PC-9 (cell line): ENCODE data around the gene TRAPPC12. TPM values are rescaled to one million over a fixed set of nuclear protein-coding genes. Genes with fewer than 3 reads are reported as not detected.

Source experiments
- BruUV-seq: library from RNA; stranded (reverse); fragments of 400-500 nt; replicated peaks from 2 replicates; lab custom pipeline; 2021; lab: Mats Ljungman, UMichigan
- CTCF ChIA-PET: fragments of 300-600 bp; sonication (Branson Sonifier 250); formaldehyde crosslinking; loops from one replicate; lab custom pipeline; 2022; ENCODE audit warnings: antibody characterized with exemption; lab: Charles Lee
- POLR2A ChIA-PET: fragments of 300-600 bp; sonication (Branson Sonifier 250); formaldehyde crosslinking; loops from one replicate; lab custom pipeline; 2022; ENCODE audit warnings: antibody characterized with exemption; ENCODE audit not compliant: unreplicated experiment; lab: Charles Lee
- DNase-seq, 2 experiments: peaks; one replicate each; pipeline versions ENCODE4 v3.0.0 to v3.0.0-alpha.2; 2015 to 2022; ENCODE audit warnings: mixed read lengths in 1 of 2
- H2AFZ ChIP-seq: fragments of 200-600 bp; sonication (generic); 2 replicates; pipeline ENCODE4 v1.8.1; 2017; ENCODE audit warnings: antibody characterized with exemption
- H3F3A ChIP-seq: fragments of 200-600 bp; sonication (generic); 2 replicates; pipeline ENCODE4 v1.8.1; 2017; ENCODE audit warnings: antibody characterized with exemption, mild to moderate bottlenecking, low read depth; ENCODE audit not compliant: insufficient read depth
- H3K27ac ChIP-seq: fragments of 200-600 bp; sonication (generic); 2 replicates; pipeline ENCODE4 v1.6.1; 2016; ENCODE audit warnings: mixed run types
- H3K27me3 ChIP-seq: fragments of 200-600 bp; sonication (generic); 2 replicates; pipeline ENCODE4 v1.6.1; 2016; ENCODE audit warnings: low read depth, mixed run types; ENCODE audit not compliant: insufficient read depth
- H3K36me3 ChIP-seq: fragments of 200-600 bp; sonication (generic); 2 replicates; pipeline ENCODE4 v1.6.1; 2016; ENCODE audit warnings: low read depth, mixed run types
- H3K4me1 ChIP-seq: fragments of 200-600 bp; sonication (generic); replicated peaks from 2 replicates; pipeline ENCODE4 v1.6.1; 2016; ENCODE audit warnings: mixed run types; ENCODE audit not compliant: insufficient read depth
- H3K4me2 ChIP-seq: fragments of 200-600 bp; sonication (generic); 2 replicates; pipeline ENCODE4 v1.6.1; 2017; ENCODE audit warnings: mixed run types
- H3K4me3 ChIP-seq: fragments of 200-600 bp; sonication (generic); 2 replicates; pipeline ENCODE4 v1.6.1; 2016; ENCODE audit warnings: mixed run types
- H3K79me2 ChIP-seq: fragments of 200-600 bp; sonication (generic); 2 replicates; pipeline ENCODE4 v1.6.1; 2017; ENCODE audit warnings: low read depth, mixed run types
- H3K9me2 ChIP-seq: fragments of 200-600 bp; sonication (generic); 2 replicates; pipeline ENCODE4 v1.8.1; 2017; ENCODE audit warnings: mild to moderate bottlenecking; ENCODE audit not compliant: insufficient read depth
- H3K9me3 ChIP-seq: fragments of 200-600 bp; sonication (generic); 2 replicates; pipeline ENCODE4 v1.8.1; 2016; ENCODE audit warnings: low read depth; ENCODE audit not compliant: insufficient read depth
- H4K20me1 ChIP-seq: fragments of 200-600 bp; sonication (generic); 2 replicates; pipeline ENCODE4 v1.8.1; 2017; ENCODE audit not compliant: insufficient read depth
- EZH2 ChIP-seq: fragments of 200-600 bp; sonication (generic); IDR thresholded peaks from 2 replicates; pipeline ENCODE4 v1.8.0; 2017; ENCODE audit warnings: antibody characterized with exemption, low read depth
- intact Hi-C: fragments of 100-400 bp; cut with micrococcal nuclease; formaldehyde crosslinking; loops from one replicate; pipeline ENCODE4 v1.10.0; 2022; ENCODE audit not compliant: unreplicated experiment
- total RNA-seq: library from RNA; stranded (reverse); gene quantifications from 2 replicates; pipeline ENCODE4 v1.2.3, GENCODE V29; 2021
- TF ChIP-seq, protein P1 (sequence below): fragments of 200-600 bp; sonication (generic); conservative IDR thresholded peaks from 2 replicates; pipeline ENCODE4 v1.6.1; 2017; ENCODE audit warnings: mixed run types, antibody characterized with exemption, mild to moderate bottlenecking, moderate library complexity

TRAPPC12 gene
- total RNA-seq, 1 experiment from 2014 or later = 69.3 TPM

- no TSS peak for BruUV-seq
- ChIA-PET CTCF (interaction anchor here (0.6 kb wide), 1 partner anchor 18 kb away, joined by 13 read pairs; no protein-coding TSS in a partner anchor), POLR2A (no interaction called here)
- no peaks in the 10 kb centered on the region for H3K9me3 ChIP-seq
- H2AFZ ChIP-seq = no peak overlapping the region
- intact Hi-C loops = no loop called here
- H3K4me1 ChIP-seq = peaks cover 14% of the 10 kb centered on the region
- H3K4me3 ChIP-seq = no peak overlapping the region
- DNase-seq = peak; percentile 26 to 81
- peaks cover 4% of the 10 kb centered on the region; the same call in 1 of the 2 replicates for H4K20me1 ChIP-seq
- H3F3A ChIP-seq = peaks cover 15% of the 10 kb centered on the region; the same call in 1 of the 2 replicates
- H3K27me3 ChIP-seq = no peaks in the 10 kb centered on the region
- no peaks in the 10 kb centered on the region for H3K79me2 ChIP-seq
- H3K36me3 ChIP-seq = 0 out of 2 replicates have a peak, but pooled peaks cover 5% of the 10 kb centered on the region
- H3K9me2 ChIP-seq = no peaks in the 10 kb centered on the region
- no peak overlapping the region for H3K27ac ChIP-seq
- TF ChIP-seq, protein P1, sequence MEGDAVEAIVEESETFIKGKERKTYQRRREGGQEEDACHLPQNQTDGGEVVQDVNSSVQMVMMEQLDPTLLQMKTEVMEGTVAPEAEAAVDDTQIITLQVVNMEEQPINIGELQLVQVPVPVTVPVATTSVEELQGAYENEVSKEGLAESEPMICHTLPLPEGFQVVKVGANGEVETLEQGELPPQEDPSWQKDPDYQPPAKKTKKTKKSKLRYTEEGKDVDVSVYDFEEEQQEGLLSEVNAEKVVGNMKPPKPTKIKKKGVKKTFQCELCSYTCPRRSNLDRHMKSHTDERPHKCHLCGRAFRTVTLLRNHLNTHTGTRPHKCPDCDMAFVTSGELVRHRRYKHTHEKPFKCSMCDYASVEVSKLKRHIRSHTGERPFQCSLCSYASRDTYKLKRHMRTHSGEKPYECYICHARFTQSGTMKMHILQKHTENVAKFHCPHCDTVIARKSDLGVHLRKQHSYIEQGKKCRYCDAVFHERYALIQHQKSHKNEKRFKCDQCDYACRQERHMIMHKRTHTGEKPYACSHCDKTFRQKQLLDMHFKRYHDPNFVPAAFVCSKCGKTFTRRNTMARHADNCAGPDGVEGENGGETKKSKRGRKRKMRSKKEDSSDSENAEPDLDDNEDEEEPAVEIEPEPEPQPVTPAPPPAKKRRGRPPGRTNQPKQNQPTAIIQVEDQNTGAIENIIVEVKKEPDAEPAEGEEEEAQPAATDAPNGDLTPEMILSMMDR = no peak
- no peak for TF ChIP-seq EZH2
- peak overlapping the region; percentile 13; the same call in 1 of the 2 replicates for H3K4me2 ChIP-seq
These were observed 86.5 kb downstream of the TRAPPC12 start for GRCh38 chr2:3465844-3466481.

DNA sequence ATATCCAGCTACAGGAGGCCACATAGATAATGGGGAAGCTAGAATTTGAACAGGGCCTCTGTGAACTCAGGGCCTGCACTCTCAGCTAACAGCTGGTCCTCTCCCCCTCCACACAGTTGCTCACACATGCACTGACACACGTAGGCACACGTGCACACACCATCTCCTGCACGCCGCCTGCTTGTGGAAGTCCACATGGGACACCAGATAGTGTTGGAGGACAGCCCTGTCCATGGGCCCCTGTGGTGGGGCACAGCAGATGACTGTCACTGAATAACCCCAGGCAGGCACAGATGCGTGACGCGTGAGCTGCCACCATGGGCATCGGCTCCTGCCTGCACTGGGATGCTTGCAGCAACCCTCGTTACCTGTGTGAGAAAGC lies 87.0 kb downstream of the TRAPPC12 start:
- H3K9me2 ChIP-seq = no peaks in the 10 kb centered on the region
- H3K79me2 ChIP-seq = no peaks in the 10 kb centered on the region
- ChIA-PET CTCF (no interaction called here), POLR2A (no interaction called here)
- no peak for TF ChIP-seq EZH2
- TF ChIP-seq, protein P1 = no peak
- peaks cover 15% of the 10 kb centered on the region; the same call in 1 of the 2 replicates for H3F3A ChIP-seq
- H3K4me3 ChIP-seq = no peak overlapping the region
- BruUV-seq = no TSS peak
- no peak overlapping the region for H3K27ac ChIP-seq
- no peaks in the 10 kb centered on the region for H3K9me3 ChIP-seq
- 0 out of 2 replicates have a peak, but pooled peaks cover 8% of the 10 kb centered on the region for H3K36me3 ChIP-seq
- no peak for DNase-seq
- no peak overlapping the region for H2AFZ ChIP-seq
- peaks cover 14% of the 10 kb centered on the region for H3K4me1 ChIP-seq
- no peak overlapping the region for H3K4me2 ChIP-seq
- peaks cover 4% of the 10 kb centered on the region; the same call in 1 of the 2 replicates for H4K20me1 ChIP-seq
- H3K27me3 ChIP-seq = no peaks in the 10 kb centered on the region
- intact Hi-C loops = no loop called here

GRCh38 chr2:3466966-3467365 lies 87.5 kb downstream of the TRAPPC12 start:
- no peak for DNase-seq
- H2AFZ ChIP-seq = no peak overlapping the region
- peaks cover 15% of the 10 kb centered on the region; the same call in 1 of the 2 replicates for H3F3A ChIP-seq
- no peaks in the 10 kb centered on the region for H3K9me3 ChIP-seq
- peaks cover 14% of the 10 kb centered on the region for H3K4me1 ChIP-seq
- no peaks in the 10 kb centered on the region for H3K27me3 ChIP-seq
- H3K4me3 ChIP-seq = no peak overlapping the region
- TF ChIP-seq, protein P1 = no peak
- no peak for TF ChIP-seq EZH2
- CTCF ChIA-PET = no interaction called here
- no TSS peak for BruUV-seq
- intact Hi-C loops = no loop called here
- POLR2A ChIA-PET = no interaction called here
- H3K36me3 ChIP-seq = 0 out of 2 replicates have a peak, but pooled peaks cover 8% of the 10 kb centered on the region
- H3K9me2 ChIP-seq = no peaks in the 10 kb centered on the region
- no peak overlapping the region for H3K4me2 ChIP-seq
- H3K79me2 ChIP-seq = no peaks in the 10 kb centered on the region
- no peak overlapping the region for H3K27ac ChIP-seq
- peaks cover 4% of the 10 kb centered on the region; the same call in 1 of the 2 replicates for H4K20me1 ChIP-seq
